Tibial nerve (tissue), 4 donors: ENCODE data around the gene FAP. TPM values are rescaled to one million over a fixed set of nuclear protein-coding genes. Genes with fewer than 3 reads are reported as not detected.

Source experiments
- DNase-seq, 2 donors: peaks; one replicate each; pipeline ENCODE4 v3.0.0-alpha.2; 2019; ENCODE audit warnings: low spot score in 2 of 2
- H3K27ac ChIP-seq, 4 donors: fragments of 200-600 bp; sonication (generic) in 3 of 4; one replicate each; pipeline ENCODE4 v1.5.1; 2017 to 2019; ENCODE audit warnings: mild to moderate bottlenecking in 1 of 4
- H3K27me3 ChIP-seq, 2 donors: fragments of 200-600 bp; sonication (generic) in 1 of 2; one replicate each; pipeline versions ENCODE4 v1.5.1 to v1.6.0; 2017 to 2019
- H3K36me3 ChIP-seq, 3 donors: fragments of 200-600 bp; sonication (generic); one replicate each; pipeline ENCODE4 v1.5.1; 2018 to 2019
- H3K4me1 ChIP-seq, 4 donors: fragments of 200-600 bp; sonication (generic) in 3 of 4; one replicate each; pipeline ENCODE4 v1.5.1; 2017 to 2019
- H3K4me3 ChIP-seq, 4 donors: fragments of 200-600 bp; sonication (generic) in 3 of 4; one replicate each; pipeline ENCODE4 v1.5.1; 2017 to 2019; ENCODE audit warnings: mild to moderate bottlenecking in 1 of 4, moderate library complexity in 1 of 4
- H3K9me3 ChIP-seq, 4 donors: fragments of 200-600 bp; sonication (generic) in 3 of 4; one replicate each; pipeline ENCODE4 v1.5.1; 2017 to 2019
- EP300 ChIP-seq, 2 donors: sonication (generic); formaldehyde crosslinking; IDR thresholded peaks; one replicate each; pipeline ENCODE4 v1.6.1; 2017; ENCODE audit warnings: antibody characterized with exemption in 2 of 2, mild to moderate bottlenecking in 1 of 2
- POLR2A ChIP-seq, 2 donors: fragments of 450-650 bp; IDR thresholded peaks; one replicate each; pipeline ENCODE4 v1.6.1; 2017; ENCODE audit warnings: antibody characterized with exemption in 2 of 2, mild to moderate bottlenecking in 2 of 2, moderate library complexity in 2 of 2
- WGBS, 2 donors: methylation state at CpG; one replicate each; pipeline ENCODE4 v1.1.5; 2018; 5-methylcytosine and 5-hydroxymethylcytosine counted together
- total RNA-seq, 4 donors: library from RNA; depleted of rRNA; stranded (reverse); fragments of >200 nt; gene quantifications; one replicate each; pipeline ENCODE4 v1.1.0, GENCODE V29; 2016
- TF ChIP-seq, protein P1 (sequence below), 5 experiments: fragments of 200-600 bp in 3 of 5; fragments of 450-650 bp in 2 of 5; sonication (generic) in 3 of 5; IDR thresholded peaks; one replicate each; pipeline ENCODE4 v1.5.1; 2016 to 2019; ENCODE audit warnings: antibody characterized with exemption in 5 of 5, mild to moderate bottlenecking in 3 of 5, moderate library complexity in 2 of 5

FAP gene
- total RNA-seq, 4 donors from 2014 or later, result 2.0 to 12.0 (median 5.6) TPM

DNA sequence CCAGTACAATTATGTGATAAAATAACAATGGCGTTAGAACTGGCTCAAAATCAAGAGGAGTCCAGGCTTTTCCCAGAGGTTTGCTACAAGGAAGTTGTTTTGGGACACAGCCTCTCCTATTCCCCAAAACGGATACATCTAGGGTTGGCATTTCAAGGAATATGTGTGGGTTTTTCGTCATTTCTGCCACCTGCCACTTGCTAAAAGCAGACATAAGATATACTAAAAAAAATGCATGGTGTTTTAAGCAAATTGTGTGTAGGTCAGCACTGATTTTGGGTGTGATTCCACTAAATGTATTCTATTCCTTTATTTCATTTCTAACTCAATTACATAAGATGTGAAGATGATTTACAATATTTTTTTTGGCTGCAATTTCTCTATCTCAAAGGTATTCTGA is 54.8 kb downstream of the FAP start:
- Histone ChIP-seq H3K27me3 (no peaks in the 10 kb centered on the region), H3K4me3 (no peak overlapping the region), H3K27ac (no peak overlapping the region), H3K9me3 (no peaks in the 10 kb centered on the region), H3K36me3 (no peaks in the 10 kb centered on the region), H3K4me1 (no peaks in the 10 kb centered on the region)
- TF ChIP-seq EP300 (IDR thresholded peaks at IDR 0.05) (no peak), POLR2A (IDR thresholded peaks at IDR 0.05) (no peak)
- TF ChIP-seq, protein P1, sequence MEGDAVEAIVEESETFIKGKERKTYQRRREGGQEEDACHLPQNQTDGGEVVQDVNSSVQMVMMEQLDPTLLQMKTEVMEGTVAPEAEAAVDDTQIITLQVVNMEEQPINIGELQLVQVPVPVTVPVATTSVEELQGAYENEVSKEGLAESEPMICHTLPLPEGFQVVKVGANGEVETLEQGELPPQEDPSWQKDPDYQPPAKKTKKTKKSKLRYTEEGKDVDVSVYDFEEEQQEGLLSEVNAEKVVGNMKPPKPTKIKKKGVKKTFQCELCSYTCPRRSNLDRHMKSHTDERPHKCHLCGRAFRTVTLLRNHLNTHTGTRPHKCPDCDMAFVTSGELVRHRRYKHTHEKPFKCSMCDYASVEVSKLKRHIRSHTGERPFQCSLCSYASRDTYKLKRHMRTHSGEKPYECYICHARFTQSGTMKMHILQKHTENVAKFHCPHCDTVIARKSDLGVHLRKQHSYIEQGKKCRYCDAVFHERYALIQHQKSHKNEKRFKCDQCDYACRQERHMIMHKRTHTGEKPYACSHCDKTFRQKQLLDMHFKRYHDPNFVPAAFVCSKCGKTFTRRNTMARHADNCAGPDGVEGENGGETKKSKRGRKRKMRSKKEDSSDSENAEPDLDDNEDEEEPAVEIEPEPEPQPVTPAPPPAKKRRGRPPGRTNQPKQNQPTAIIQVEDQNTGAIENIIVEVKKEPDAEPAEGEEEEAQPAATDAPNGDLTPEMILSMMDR (IDR thresholded peaks at IDR 0.05), result no peak
- WGBS, 2 donors, result 65 to 69% methylated on average over 3 of the region's 3 CpGs
- DNase-seq, result no peak

DNA sequence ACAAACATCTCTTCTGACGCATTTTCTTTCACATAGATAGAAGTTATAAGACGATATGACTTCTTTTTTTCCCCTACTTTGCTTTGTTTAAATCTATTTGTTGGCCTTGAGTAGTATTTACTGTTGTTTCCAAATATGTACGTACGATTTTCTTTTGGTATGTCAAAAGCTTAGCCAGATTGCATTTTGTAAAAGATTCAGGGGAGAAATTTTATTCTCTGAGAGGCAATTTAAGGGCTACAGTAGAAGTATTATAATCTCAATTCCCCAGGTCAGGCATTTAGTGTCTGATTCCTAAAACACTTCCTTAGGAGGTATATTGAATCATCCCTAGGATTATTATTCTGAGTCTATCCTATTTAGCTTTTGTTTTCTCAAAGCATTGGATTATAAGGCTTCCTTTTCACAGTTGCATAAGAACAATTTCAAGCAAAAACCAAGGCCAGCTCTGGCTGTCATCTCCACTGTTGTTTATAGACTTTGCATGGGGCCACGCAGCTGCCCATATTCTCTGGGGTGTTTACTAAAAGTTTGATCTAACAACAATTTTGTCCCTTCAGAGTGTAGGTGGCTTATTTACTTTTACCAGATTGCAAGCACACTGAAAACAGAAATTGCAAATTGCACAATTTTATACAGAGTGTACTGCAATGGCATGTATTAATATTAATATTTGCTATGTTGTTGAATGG is 57.6 kb downstream of the FAP start:
- H3K4me3 ChIP-seq, result no peak overlapping the region
- no peak for DNase-seq
- no peaks in the 10 kb centered on the region for H3K4me1 ChIP-seq
- 75 to 76% methylated on average over 5 of the region's 5 CpGs for WGBS, 2 donors
- no peaks in the 10 kb centered on the region for H3K27me3 ChIP-seq
- no peaks in the 10 kb centered on the region for H3K9me3 ChIP-seq
- H3K27ac ChIP-seq, result no peak overlapping the region
- TF ChIP-seq, protein P1 (IDR thresholded peaks at IDR 0.05), result no peak
- TF ChIP-seq EP300 (IDR thresholded peaks at IDR 0.05), result no peak
- TF ChIP-seq POLR2A (IDR thresholded peaks at IDR 0.05), result no peak
- no peaks in the 10 kb centered on the region for H3K36me3 ChIP-seq

DNA sequence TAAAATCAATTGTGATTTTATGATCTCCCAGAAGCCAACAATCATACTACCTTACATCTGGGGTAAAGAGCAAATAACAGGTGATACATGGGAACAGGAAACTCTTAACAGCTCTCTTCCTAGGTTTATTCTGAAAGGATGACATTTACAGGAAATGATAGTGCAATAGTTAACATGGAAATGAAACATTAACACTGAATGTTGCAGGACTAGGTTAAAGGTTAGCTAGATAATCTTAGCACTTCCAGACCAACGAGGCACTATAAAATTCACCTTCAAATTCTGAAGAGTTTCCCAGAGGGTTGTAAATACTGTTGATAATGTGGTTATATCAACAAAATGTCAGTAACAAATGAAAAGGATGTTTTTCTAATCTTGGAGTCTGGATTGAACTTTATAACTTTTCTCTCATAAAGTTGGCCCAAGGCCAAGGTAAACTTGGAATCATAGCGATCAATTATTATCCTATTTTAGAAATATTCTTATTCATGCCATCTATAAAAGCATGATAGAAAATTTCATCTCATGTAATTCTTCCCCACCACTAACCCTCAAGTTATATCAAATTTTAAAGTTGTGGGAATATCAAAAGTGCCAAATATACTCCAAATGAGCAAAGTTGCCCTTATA is 58.3 kb downstream of the FAP start:
- H3K9me3 ChIP-seq, result no peaks in the 10 kb centered on the region
- no peak overlapping the region for H3K4me3 ChIP-seq
- no peak for DNase-seq
- H3K4me1 ChIP-seq, result no peaks in the 10 kb centered on the region
- WGBS, 2 donors, result 28 to 30% methylated on average over 2 of the region's 2 CpGs
- H3K36me3 ChIP-seq, result no peaks in the 10 kb centered on the region
- H3K27ac ChIP-seq, result no peak overlapping the region
- TF ChIP-seq, protein P1 (IDR thresholded peaks at IDR 0.05), result no peak
- TF ChIP-seq POLR2A (IDR thresholded peaks at IDR 0.05) (no peak), EP300 (IDR thresholded peaks at IDR 0.05) (no peak)
- no peaks in the 10 kb centered on the region for H3K27me3 ChIP-seq

DNA sequence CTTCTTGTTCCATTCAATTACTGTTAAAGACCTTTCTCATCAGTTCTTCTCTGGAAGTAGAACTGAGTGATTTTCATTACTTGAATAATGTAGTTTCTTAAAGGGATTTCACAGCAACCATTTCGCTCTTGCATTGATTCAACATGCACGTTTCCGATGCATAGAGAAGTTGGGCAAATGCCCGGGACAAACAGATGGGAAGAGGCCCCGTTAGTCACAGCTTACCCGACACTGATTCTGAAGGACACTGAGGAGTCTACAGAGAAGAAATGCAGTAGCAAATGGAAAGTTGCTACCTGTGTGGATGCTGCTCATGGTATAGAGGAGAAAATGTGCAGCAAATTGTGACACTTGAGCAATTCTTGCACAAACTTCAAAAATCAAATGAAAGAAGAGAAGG is 58.9 kb downstream of the FAP start:
- no peak for TF ChIP-seq POLR2A (IDR thresholded peaks at IDR 0.05)
- no peak for TF ChIP-seq EP300 (IDR thresholded peaks at IDR 0.05)
- TF ChIP-seq, protein P1 (IDR thresholded peaks at IDR 0.05), result no peak

DNA sequence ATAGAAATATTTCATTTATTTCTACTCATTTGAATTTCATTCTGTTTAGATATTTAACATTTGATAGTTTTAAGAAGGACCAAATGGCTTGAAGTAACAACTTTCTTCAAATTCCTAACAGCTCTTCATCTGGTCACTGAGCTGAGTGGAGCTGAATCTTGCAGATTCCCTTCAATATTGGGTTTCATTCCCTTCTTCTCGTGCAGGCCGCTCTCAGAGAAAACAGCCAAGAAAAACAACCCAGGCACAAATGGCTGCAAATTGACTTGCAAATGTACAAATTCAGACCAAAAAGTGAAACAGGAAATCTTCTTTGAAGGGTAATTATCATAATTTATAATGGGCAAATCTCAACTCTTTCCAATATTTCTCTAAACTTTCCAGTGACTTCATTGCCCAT is 60.9 kb downstream of the FAP start:
- H3K9me3 ChIP-seq, result no peaks in the 10 kb centered on the region
- no peak for DNase-seq
- no peak overlapping the region for H3K27ac ChIP-seq
- 57 to 63% methylated on average over 2 of the region's 2 CpGs for WGBS, 2 donors
- TF ChIP-seq EP300 (IDR thresholded peaks at IDR 0.05), result no peak
- TF ChIP-seq, protein P1 (IDR thresholded peaks at IDR 0.05), result no peak
- no peak for TF ChIP-seq POLR2A (IDR thresholded peaks at IDR 0.05)
- H3K27me3 ChIP-seq, result no peaks in the 10 kb centered on the region
- no peak overlapping the region for H3K4me3 ChIP-seq
- H3K36me3 ChIP-seq, result no peaks in the 10 kb centered on the region
- no peaks in the 10 kb centered on the region for H3K4me1 ChIP-seq

More for the DNA sequence above, 58.9 kb downstream of the FAP start:
- DNase-seq, result no peak
- H3K4me1 ChIP-seq, result no peaks in the 10 kb centered on the region
- H3K9me3 ChIP-seq, result no peaks in the 10 kb centered on the region
- no peaks in the 10 kb centered on the region for H3K36me3 ChIP-seq
- H3K27ac ChIP-seq, result no peak overlapping the region
- no peaks in the 10 kb centered on the region for H3K27me3 ChIP-seq
- WGBS, 2 donors, result 90% methylated on average over 6 of the region's 6 CpGs
- no peak overlapping the region for H3K4me3 ChIP-seq
